ENCODE results near the gene CCR6.

The CCR6 gene

DNA sequence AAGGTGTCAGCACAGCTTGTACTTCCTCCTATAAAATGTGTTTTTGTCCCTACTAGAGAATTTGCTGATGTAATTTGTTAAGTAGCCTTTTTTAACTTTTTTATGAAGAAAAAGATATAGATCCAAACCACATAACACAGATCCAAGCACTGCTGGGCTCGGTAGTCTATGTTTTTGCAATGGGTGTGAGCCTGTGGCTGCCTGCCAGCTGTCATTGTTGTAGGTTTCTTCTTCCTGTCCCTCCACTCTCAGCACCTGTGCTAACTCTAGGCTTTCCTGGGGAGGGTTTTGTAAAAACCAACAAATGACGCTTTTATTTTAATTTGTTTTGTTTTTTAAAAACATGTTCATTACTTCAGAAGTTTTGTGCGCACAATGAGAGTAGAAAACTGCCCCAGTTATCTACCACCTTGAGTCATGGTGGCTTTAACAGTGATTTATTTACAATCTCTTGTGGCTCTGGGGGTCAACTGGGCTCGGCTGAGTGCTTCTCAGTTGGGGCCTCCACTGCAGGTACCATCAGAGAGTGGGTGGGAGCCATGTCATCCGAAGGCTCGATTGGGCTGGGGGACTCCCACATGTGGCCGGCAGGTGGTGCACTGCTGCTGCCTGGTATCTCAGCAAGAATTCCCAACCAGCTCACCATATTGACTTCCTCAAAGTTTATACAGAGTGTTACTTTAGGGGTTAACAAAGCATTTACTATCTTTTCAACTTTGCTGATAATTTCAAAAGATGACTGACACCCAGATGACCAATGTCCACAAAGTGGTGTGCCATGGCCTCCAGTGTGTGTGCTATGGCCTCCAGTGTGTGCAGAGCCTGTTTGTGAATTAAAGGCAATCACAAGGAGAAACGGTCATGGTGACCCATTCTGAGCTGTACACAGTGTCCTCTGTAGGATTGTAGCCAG is 3.0 kb upstream of the CCR6 start:
- no peak for TF ChIP-seq CTCF (conservative IDR thresholded peaks at IDR 0.05; ENCODE audit: low read depth, low read length)
- H3K4me3 ChIP-seq (ENCODE audit: low read depth, low read length): no peak overlapping the region
- no peak for DNase-seq (ENCODE audit: low read depth)

GRCh38 chr6:167120583-167120903 is 2.4 kb upstream of the CCR6 start:
- no peak overlapping the region for H3K4me3 ChIP-seq (ENCODE audit: low read depth, low read length)
- no peak for DNase-seq (ENCODE audit: low read depth)

DNA sequence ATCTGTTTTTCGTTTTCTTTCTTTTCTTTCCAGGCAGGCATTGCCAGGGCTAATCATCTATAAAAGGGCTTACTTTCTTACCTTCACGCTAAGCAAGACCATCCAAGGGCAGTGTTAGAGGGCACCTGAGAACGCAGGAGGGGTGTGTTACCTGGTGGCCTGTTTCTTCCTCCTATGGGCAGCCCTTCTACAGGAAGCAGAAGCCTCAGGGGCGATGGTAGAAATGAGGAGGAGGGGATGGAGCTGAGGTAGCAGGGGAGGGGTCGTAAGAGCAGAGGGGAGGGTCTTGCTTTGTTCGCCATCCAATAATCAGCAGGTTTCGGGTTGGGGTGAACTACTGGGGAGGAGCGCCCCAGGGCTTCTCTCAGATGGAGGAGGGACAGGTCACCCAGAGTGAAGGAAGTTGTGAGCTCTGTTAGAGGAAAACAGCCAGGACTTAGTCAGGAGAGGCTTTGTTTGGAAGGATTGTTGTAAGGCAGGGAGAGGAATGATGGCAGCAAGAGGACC is 1.5 kb upstream of the CCR6 start:
- no peak for TF ChIP-seq CTCF (conservative IDR thresholded peaks at IDR 0.05; ENCODE audit: low read depth, low read length)
- DNase-seq (ENCODE audit: low read depth): no peak
- no peak overlapping the region for H3K4me3 ChIP-seq (ENCODE audit: low read depth, low read length)

More at GRCh38 chr6:167120583-167120903, 2.4 kb upstream of the CCR6 start:
- TF ChIP-seq CTCF (conservative IDR thresholded peaks at IDR 0.05; ENCODE audit: low read depth, low read length): no peak

- H3K4me3 ChIP-seq (ENCODE audit: low read depth, low read length): no peak overlapping the region
- TF ChIP-seq CTCF (conservative IDR thresholded peaks at IDR 0.05; ENCODE audit: low read depth, low read length): no peak
- DNase-seq (ENCODE audit: low read depth): no peak
Measured at GRCh38 chr6:167122041-167122826, 662 bp upstream of the CCR6 start.

DNA sequence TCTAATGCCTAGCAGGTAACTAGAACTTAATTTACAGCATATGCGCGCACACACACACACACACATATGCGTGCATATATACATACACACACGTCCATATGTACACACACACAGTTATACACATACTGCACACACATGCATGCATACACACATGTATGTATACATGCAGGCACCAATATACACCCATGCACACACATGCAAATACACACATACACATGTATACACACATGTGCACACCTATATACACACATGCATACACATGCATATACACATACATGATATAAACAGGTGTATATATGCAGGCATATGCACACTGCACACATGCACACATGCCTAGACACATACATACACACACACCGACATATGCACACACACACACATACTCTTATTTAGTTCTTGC is 1.9 kb downstream of the CCR6 start:
- TF ChIP-seq CTCF (conservative IDR thresholded peaks at IDR 0.05; ENCODE audit: low read depth, low read length): no peak
- H3K4me3 ChIP-seq (ENCODE audit: low read depth, low read length): no peak overlapping the region
- no peak for DNase-seq (ENCODE audit: low read depth)

DNA sequence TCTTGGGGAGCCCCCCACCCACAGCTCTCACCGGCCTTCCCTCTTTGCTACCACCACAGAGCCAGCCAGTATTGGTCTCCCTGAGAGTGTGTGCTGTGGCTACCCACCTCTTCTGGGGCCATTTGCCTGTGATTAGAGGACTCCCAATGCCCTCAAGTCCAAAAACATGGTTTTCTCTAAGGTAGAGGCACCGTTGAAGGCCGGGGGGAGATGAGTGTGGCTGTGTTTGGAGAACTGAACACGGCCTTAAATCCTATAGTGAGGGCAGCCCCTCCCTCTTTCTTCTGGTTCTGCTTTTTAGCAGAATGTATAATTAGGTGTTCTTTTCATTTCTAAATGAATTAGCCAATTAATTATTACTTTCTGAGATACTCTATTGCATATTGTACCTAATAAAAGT is 2.5 kb downstream of the CCR6 start:
- no peak for DNase-seq (ENCODE audit: low read depth)
- TF ChIP-seq CTCF (conservative IDR thresholded peaks at IDR 0.05; ENCODE audit: low read depth, low read length): no peak
- no peak overlapping the region for H3K4me3 ChIP-seq (ENCODE audit: low read depth, low read length)
